ENCODE data around the gene DEFB112.

DNA sequence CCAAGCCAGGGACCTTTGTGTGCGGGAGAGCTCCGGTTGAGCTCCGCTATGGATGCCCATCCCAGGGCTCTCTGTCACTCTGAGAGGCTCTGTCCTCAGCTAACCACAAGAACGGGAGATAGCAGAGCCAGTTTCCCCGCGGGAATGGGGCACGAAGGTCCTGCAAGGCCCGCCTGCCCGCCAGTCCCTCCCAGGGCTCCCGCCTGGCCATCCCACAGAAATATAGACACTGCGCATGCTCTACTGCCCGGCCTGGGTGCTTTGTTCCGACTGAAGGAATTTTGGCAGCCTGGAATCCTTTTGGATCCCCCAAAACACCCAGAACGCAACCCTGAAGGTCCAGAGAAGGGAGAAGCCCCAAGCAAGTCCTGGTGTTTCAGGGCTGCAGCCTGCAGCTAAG is 19.4 kb downstream of the DEFB112 start:
- TF ChIP-seq, protein P1, sequence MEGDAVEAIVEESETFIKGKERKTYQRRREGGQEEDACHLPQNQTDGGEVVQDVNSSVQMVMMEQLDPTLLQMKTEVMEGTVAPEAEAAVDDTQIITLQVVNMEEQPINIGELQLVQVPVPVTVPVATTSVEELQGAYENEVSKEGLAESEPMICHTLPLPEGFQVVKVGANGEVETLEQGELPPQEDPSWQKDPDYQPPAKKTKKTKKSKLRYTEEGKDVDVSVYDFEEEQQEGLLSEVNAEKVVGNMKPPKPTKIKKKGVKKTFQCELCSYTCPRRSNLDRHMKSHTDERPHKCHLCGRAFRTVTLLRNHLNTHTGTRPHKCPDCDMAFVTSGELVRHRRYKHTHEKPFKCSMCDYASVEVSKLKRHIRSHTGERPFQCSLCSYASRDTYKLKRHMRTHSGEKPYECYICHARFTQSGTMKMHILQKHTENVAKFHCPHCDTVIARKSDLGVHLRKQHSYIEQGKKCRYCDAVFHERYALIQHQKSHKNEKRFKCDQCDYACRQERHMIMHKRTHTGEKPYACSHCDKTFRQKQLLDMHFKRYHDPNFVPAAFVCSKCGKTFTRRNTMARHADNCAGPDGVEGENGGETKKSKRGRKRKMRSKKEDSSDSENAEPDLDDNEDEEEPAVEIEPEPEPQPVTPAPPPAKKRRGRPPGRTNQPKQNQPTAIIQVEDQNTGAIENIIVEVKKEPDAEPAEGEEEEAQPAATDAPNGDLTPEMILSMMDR (conservative IDR thresholded peaks at IDR 0.05), result no peak
- TF ChIP-seq ZFX (IDR thresholded peaks at IDR 0.05), result no peak

Measured in C4-2B (cell line).